HepG2 (cell line): ENCODE data around the gene UBE2G2. TPM values are rescaled to one million over a fixed set of nuclear protein-coding genes. Genes with fewer than 3 reads are reported as not detected.
A peak's percentile ranks its signal among the peaks of the same experiment; 100 is the strongest.

Source experiments
- ATAC-seq: fragments of 200-7000 bp; cut with Tn5 transposase; 3 replicates; pipeline ENCODE4 v1.9.1; 2020; ENCODE audit warnings: mild to moderate bottlenecking, moderate library complexity
- BruUV-seq: library from RNA; stranded (reverse); fragments of 400-500 nt; replicated peaks from 2 replicates; lab custom pipeline; 2021; lab: Mats Ljungman, UMichigan
- CTCF ChIA-PET: fragments of 300-600 bp; formaldehyde crosslinking; extraction: SDS; loops from one replicate; lab custom pipeline; 2021; ENCODE audit warnings: low total read pairs, inconsistent platforms, low intra/inter-chr PET ratio; lab: Yijun Ruan, JAX
- POLR2A ChIA-PET: fragments of 350-600 bp; sonication (Branson Sonifier 250); formaldehyde crosslinking; loops from one replicate; lab custom pipeline; 2020; ENCODE audit warnings: antibody characterized with exemption, inconsistent platforms; lab: Yijun Ruan, JAX
- DNase-seq: peaks from one replicate; pipeline ENCODE4 v3.0.0-alpha.2; 2015; ENCODE audit warnings: low spot score
- FAIRE-seq: peaks from 3 replicates; lab custom pipeline; 2011; peaks lifted over from hg19 to GRCh38; lab: Jason Lieb, UNC
- H2AFZ ChIP-seq: one replicate; pipeline ENCODE4 v1.6.1; 2011; ENCODE audit warnings: low read length, inconsistent platforms
- H3K27ac ChIP-seq: fragments of 300-600 bp; 3 replicates; pipeline ENCODE4 v1.8.0; 2011; ENCODE audit warnings: mixed run types, mild to moderate bottlenecking, mixed read lengths, low read length, inconsistent platforms; ENCODE audit not compliant: insufficient read depth; ENCODE audit errors: extremely low read length
- H3K27me3 ChIP-seq, 2 experiments: fragments of 200-600 bp in 1 of 2; 2 replicates in 1 of 2; 3 replicates in 1 of 2; pipeline versions ENCODE4 v1.6.0 to v1.8.0; 2011; ENCODE audit warnings: low read length in 2 of 2, mild to moderate bottlenecking in 2 of 2, moderate library complexity in 2 of 2, inconsistent platforms in 1 of 2; ENCODE audit not compliant: insufficient read depth in 2 of 2, control insufficient read depth in 1 of 2
- H3K36me3 ChIP-seq, 2 experiments: fragments of 200-600 bp in 1 of 2; replicated peaks in 1 of 2; 2 replicates in 1 of 2; 3 replicates in 1 of 2; pipeline versions ENCODE4 v1.5.1 to v1.8.0; 2011; ENCODE audit warnings: low read length in 2 of 2, inconsistent platforms in 1 of 2; ENCODE audit not compliant: insufficient read depth in 2 of 2, control insufficient read depth in 1 of 2
- H3K4me1 ChIP-seq: 2 replicates; pipeline ENCODE4 v1.5.1; 2012; ENCODE audit warnings: low read length, inconsistent platforms; ENCODE audit not compliant: insufficient read depth
- H3K4me2 ChIP-seq: 2 replicates; pipeline ENCODE4 v1.6.0; 2011; ENCODE audit warnings: low read depth, low read length, inconsistent platforms
- H3K4me3 ChIP-seq, 3 experiments: fragments of 200-600 bp in 1 of 3; sonication (generic), shearing (Covaris generic) in 1 of 3; replicated peaks in 1 of 3; 2 replicates each; pipeline ENCODE4 v1.5.1; 2011 to 2016; ENCODE audit warnings: low read length in 3 of 3, inconsistent platforms in 2 of 3, low read depth in 2 of 3, mild to moderate bottlenecking in 2 of 3, control low read depth in 1 of 3, mixed read lengths in 1 of 3; ENCODE audit not compliant: insufficient read depth in 1 of 3
- H3K79me2 ChIP-seq: one replicate; pipeline ENCODE4 v1.6.1; 2011; ENCODE audit warnings: low read length, inconsistent platforms; ENCODE audit not compliant: insufficient read depth
- H3K9ac ChIP-seq: 2 replicates; pipeline ENCODE4 v1.6.0; 2011; ENCODE audit warnings: mild to moderate bottlenecking, low read depth, low read length, inconsistent platforms; ENCODE audit not compliant: insufficient read depth
- H3K9me3 ChIP-seq: 2 replicates; pipeline ENCODE4 v1.5.1; 2012; ENCODE audit warnings: mild to moderate bottlenecking, low read length
- H4K20me1 ChIP-seq: 2 replicates; pipeline ENCODE4 v1.6.0; 2011; ENCODE audit warnings: inconsistent platforms, mild to moderate bottlenecking, low read length, moderate library complexity; ENCODE audit not compliant: insufficient read depth
- BRD4 ChIP-seq: sonication (generic); formaldehyde crosslinking; IDR thresholded peaks from 2 replicates; pipeline ENCODE4 v1.4.0; 2020; ENCODE audit warnings: missing genetic modification reagents
- ETV6 ChIP-seq: sonication (generic); formaldehyde crosslinking; conservative IDR thresholded peaks from 2 replicates; pipeline ENCODE4 v1.4.0; 2020; ENCODE audit warnings: missing genetic modification reagents
- FOXP1 ChIP-seq, 2 experiments: fragments of 450-650 bp in 1 of 2; IDR thresholded peaks; 2 replicates each; pipeline ENCODE4 v1.6.1; 2017 to 2018; ENCODE audit warnings: antibody characterized with exemption in 1 of 2
- HNF4A ChIP-seq: sonication (generic); formaldehyde crosslinking; IDR thresholded peaks from 2 replicates; pipeline ENCODE4 v1.4.0; 2020; ENCODE audit warnings: missing genetic modification reagents
- IRF2 ChIP-seq: IDR thresholded peaks from 2 replicates; pipeline ENCODE4 v1.6.1; 2018; ENCODE audit warnings: missing genetic modification reagents, missing compliant biosample characterization
- KDM1A ChIP-seq: IDR thresholded peaks from 2 replicates; pipeline ENCODE4 v1.6.1; 2016; ENCODE audit warnings: missing compliant biosample characterization
- MYNN ChIP-seq: sonication (generic); formaldehyde crosslinking; IDR thresholded peaks from 2 replicates; pipeline ENCODE4 v1.4.0; 2020; ENCODE audit warnings: mild to moderate bottlenecking, low read depth, missing genetic modification reagents
- POGZ ChIP-seq: sonication (generic); formaldehyde crosslinking; IDR thresholded peaks from 2 replicates; pipeline ENCODE4 v1.4.0; 2020; ENCODE audit warnings: mild to moderate bottlenecking, missing genetic modification reagents
- ZHX1 ChIP-seq: sonication (generic); formaldehyde crosslinking; IDR thresholded peaks from 2 replicates; pipeline ENCODE4 v1.8.1; 2022; ENCODE audit warnings: low read depth, mild to moderate bottlenecking, missing genetic modification reagents
- ZNF333 ChIP-seq: sonication (generic); formaldehyde crosslinking; IDR thresholded peaks from 2 replicates; pipeline ENCODE4 v1.4.0; 2020; ENCODE audit warnings: mild to moderate bottlenecking, missing genetic modification reagents, borderline replicate concordance
- ZNF460 ChIP-seq: sonication (generic); formaldehyde crosslinking; IDR thresholded peaks from 2 replicates; pipeline ENCODE4 v1.5.1; 2020; ENCODE audit warnings: missing genetic modification reagents, mild to moderate bottlenecking, borderline replicate concordance
- ZNF563 ChIP-seq: sonication (generic); formaldehyde crosslinking; IDR thresholded peaks from 2 replicates; pipeline ENCODE4 v1.8.0; 2022; ENCODE audit warnings: mild to moderate bottlenecking, moderate library complexity, missing genetic modification reagents
- ZNF569 ChIP-seq: sonication (generic); formaldehyde crosslinking; IDR thresholded peaks from 2 replicates; pipeline ENCODE4 v1.5.0; 2020; ENCODE audit warnings: mild to moderate bottlenecking, missing genetic modification reagents, moderate library complexity, borderline replicate concordance
- ZNF670 ChIP-seq: sonication (generic); formaldehyde crosslinking; IDR thresholded peaks from 2 replicates; pipeline ENCODE4 v1.8.0; 2022; ENCODE audit warnings: mild to moderate bottlenecking, missing genetic modification reagents, borderline replicate concordance
- ZNF879 ChIP-seq: sonication (generic); formaldehyde crosslinking; IDR thresholded peaks from 2 replicates; pipeline ENCODE4 v1.8.1; 2023; ENCODE audit warnings: missing genetic modification reagents
- WGBS: methylation state at CpG from one replicate; pipeline ENCODE4 v1.1.6; 2017; ENCODE audit warnings: low lambda C conversion rate; 5-methylcytosine and 5-hydroxymethylcytosine counted together
- in situ Hi-C: cut with HindIII; loops from 2 replicates; pipeline ENCODE4 v1.10.0; 2017; ENCODE audit warnings: low pct_unique_long_range_greater_than_20kb; ENCODE audit not compliant: extremely low pct_ligation_motif_present
- intact Hi-C: fragments of 100-400 bp; cut with micrococcal nuclease; formaldehyde crosslinking; loops from one replicate; pipeline ENCODE4 v1.10.0; 2022; ENCODE audit not compliant: unreplicated experiment
- polyA plus RNA-seq, 8 experiments: library from polyadenylated mRNA; depleted of rRNA in 3 of 8; stranded (reverse) in 7 of 8; unstranded in 1 of 8; fragments of >200 nt; fragmentation: Illumina TruSeq in 4 of 8; extraction: Trizol in 4 of 8; gene quantifications; 2 replicates each; pipeline versions ENCODE4 v1.2.1 to v1.2.3, GENCODE V29; 2011 to 2016; ENCODE audit warnings: low read depth in 4 of 8, missing spikeins in 1 of 8, mixed read lengths in 1 of 8; ENCODE audit not compliant: insufficient read depth in 1 of 8
- total RNA-seq, 5 experiments: library from RNA; depleted of rRNA; stranded (reverse); fragments of >200 nt; fragmentation: Illumina TruSeq; extraction: Trizol; gene quantifications; 2 replicates each; pipeline ENCODE4 v1.2.3, GENCODE V29; 2016; ENCODE audit warnings: low read depth in 1 of 5
- TF ChIP-seq, protein P1 (sequence below): sonication (generic); formaldehyde crosslinking; IDR thresholded peaks from 2 replicates; pipeline ENCODE4 v1.4.0; 2020; ENCODE audit warnings: missing genetic modification reagents, borderline replicate concordance

The UBE2G2 gene
- total and polyA plus RNA-seq, 2 of the 13 experiments (the other 11 are each of a cell fraction or from before 2014, with no cell fraction given): 55.4 to 92.0 TPM

GRCh38 chr21:44791993-44792392, 9.6 kb downstream of the UBE2G2 start:
- ATAC-seq (no peak), FAIRE-seq (peak; percentile 4), DNase-seq (peak; percentile 20)
- H3K79me2 ChIP-seq: peaks cover 70% of the 10 kb centered on the region
- in situ Hi-C loops (no loop called here), intact Hi-C loops (loop anchor here (2.0 kb wide), 2 partner anchors 173 to 277 kb away; no protein-coding TSS in a partner anchor)
- no TSS peak for BruUV-seq
- H3K27me3 ChIP-seq: no peaks in the 10 kb centered on the region
- no peak overlapping the region for H3K27ac ChIP-seq
- H3K4me2 ChIP-seq: peak overlapping the region; percentile 23; the same call in 1 of the 2 replicates
- ChIA-PET POLR2A (no interaction called here), CTCF (no interaction called here)
- H3K4me1 ChIP-seq: peaks cover 48% of the 10 kb centered on the region
- H3K9me3 ChIP-seq: no peaks in the 10 kb centered on the region
- 84% methylated on average over 5 of the region's 5 CpGs for WGBS
- peaks cover 9% of the 10 kb centered on the region for H4K20me1 ChIP-seq
- peaks cover 0 to 21% of the 10 kb centered on the region in 2 experiments; a peak in 3 of 5 replicates for H3K36me3 ChIP-seq
- TF ChIP-seq ETV6 (CRISPR knock-in tag) (no peak), ZNF333 (CRISPR knock-in tag) (no peak), ZNF879 (CRISPR knock-in tag) (no peak), MYNN (CRISPR knock-in tag) (no peak), ZNF569 (no peak), ZNF460 (CRISPR knock-in tag) (no peak), KDM1A (CRISPR knock-in tag) (no peak), ZNF563 (no peak), ZNF670 (CRISPR knock-in tag) (no peak), FOXP1 (IDR thresholded peaks at IDR 0.05) (no peak), FOXP1 (CRISPR knock-in tag; IDR thresholded peaks at IDR 0.05) (no peak), IRF2 (CRISPR knock-in tag) (no peak), POGZ (CRISPR knock-in tag) (0 out of 2 replicates have a peak, but pooled peaks have one; percentile 23), BRD4 (CRISPR knock-in tag) (no peak), ZHX1 (CRISPR knock-in tag) (no peak), HNF4A (peak; percentile 66)
- TF ChIP-seq, protein P1, sequence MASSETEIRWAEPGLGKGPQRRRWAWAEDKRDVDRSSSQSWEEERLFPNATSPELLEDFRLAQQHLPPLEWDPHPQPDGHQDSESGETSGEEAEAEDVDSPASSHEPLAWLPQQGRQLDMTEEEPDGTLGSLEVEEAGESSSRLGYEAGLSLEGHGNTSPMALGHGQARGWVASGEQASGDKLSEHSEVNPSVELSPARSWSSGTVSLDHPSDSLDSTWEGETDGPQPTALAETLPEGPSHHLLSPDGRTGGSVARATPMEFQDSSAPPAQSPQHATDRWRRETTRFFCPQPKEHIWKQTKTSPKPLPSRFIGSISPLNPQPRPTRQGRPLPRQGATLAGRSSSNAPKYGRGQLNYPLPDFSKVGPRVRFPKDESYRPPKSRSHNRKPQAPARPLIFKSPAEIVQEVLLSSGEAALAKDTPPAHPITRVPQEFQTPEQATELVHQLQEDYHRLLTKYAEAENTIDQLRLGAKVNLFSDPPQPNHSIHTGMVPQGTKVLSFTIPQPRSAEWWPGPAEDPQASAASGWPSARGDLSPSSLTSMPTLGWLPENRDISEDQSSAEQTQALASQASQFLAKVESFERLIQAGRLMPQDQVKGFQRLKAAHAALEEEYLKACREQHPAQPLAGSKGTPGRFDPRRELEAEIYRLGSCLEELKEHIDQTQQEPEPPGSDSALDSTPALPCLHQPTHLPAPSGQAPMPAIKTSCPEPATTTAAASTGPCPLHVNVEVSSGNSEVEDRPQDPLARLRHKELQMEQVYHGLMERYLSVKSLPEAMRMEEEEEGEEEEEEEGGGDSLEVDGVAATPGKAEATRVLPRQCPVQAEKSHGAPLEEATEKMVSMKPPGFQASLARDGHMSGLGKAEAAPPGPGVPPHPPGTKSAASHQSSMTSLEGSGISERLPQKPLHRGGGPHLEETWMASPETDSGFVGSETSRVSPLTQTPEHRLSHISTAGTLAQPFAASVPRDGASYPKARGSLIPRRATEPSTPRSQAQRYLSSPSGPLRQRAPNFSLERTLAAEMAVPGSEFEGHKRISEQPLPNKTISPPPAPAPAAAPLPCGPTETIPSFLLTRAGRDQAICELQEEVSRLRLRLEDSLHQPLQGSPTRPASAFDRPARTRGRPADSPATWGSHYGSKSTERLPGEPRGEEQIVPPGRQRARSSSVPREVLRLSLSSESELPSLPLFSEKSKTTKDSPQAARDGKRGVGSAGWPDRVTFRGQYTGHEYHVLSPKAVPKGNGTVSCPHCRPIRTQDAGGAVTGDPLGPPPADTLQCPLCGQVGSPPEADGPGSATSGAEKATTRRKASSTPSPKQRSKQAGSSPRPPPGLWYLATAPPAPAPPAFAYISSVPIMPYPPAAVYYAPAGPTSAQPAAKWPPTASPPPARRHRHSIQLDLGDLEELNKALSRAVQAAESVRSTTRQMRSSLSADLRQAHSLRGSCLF (CRISPR knock-in tag): no peak
- no peak overlapping the region for H3K4me3 ChIP-seq
- no peak overlapping the region for H3K9ac ChIP-seq
- no peak overlapping the region for H2AFZ ChIP-seq
